ENCODE measurements around the gene MRPL49.
"Not testable (repeated sequence)": the region's sequence is repeated elsewhere in the genome, so short reads cannot be mapped to it uniquely, and the experiment has no call there.

The MRPL49 gene

GRCh38 chr11:65117206-65118096, 4.7 kb upstream of the MRPL49 start, which contains the start of gene ZNHIT2:
Gene ZNHIT2 (minus strand): TSS chr11:65117701. CDS start chr11:65117653, 48 bp downstream.
- peak; percentile 96 for DNase-seq (ENCODE audit: low spot score)

DNA sequence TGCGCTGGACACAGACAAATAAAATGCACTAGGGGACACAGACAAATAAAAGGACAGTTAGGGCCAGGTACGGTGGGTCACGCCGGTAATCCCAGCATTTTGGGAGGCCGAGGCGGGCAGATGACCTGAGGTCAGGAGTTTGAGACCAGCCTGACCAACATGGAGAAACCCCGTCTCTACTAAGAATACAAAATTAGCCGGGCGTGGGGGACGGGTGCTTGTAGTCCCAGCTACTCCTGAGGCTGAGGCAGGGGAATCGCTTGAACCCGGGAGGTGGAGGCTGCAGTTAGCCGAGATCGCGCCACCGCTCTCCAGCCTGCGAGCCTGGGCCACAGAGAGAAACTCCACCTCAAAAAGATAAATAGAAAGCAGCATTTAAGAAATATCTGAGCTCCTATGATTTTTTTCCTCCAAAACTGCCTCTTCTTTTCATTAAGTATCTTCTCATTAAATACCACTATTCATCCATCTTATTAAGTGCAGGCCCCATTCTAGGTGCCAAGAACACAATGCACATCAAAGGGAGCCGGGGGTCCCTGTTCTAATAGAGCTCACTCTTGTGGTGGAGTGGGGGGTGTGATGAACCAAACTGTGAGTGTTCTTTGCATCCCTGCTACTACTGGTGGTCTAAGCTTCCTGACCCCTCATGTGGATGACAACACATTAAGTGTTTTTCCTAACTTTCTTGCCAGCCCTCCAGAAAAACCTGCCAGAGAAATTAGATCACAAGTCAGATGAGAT, 3.9 kb upstream of the MRPL49 start:
- DNase-seq (ENCODE audit: low spot score), result no peak

- DNase-seq (ENCODE audit: low spot score), result not testable (repeated sequence)
Observed at GRCh38 chr11:65118891-65119669, 3.0 kb upstream of the MRPL49 start.

- no peak for DNase-seq (ENCODE audit: low spot score)
Observed at GRCh38 chr11:65119670-65119995, 2.5 kb upstream of the MRPL49 start.

DNA sequence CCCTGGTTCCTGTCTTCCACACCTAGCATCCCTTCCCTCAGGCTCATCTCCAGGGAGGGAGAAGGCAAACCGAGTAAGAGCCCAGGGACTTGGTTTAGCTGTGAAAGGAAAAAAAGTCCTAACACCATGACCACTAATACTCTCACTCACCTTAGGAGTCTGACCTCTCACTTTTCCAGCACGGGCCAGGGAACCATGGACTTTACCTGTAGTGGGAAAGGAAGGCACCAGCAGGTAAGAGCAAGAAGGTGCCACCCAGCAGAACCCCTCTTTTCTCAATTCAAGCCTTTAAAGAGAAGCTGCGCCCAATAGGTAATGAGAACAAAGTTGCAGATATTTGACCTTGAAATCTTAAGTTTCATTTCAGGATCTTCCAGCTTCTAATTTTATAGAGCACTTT, 1.3 kb upstream of the MRPL49 start:
- no peak for DNase-seq (ENCODE audit: low spot score)

GRCh38 chr11:65121447-65121864, 665 bp upstream of the MRPL49 start:
- no peak for DNase-seq (ENCODE audit: low spot score)

DNA sequence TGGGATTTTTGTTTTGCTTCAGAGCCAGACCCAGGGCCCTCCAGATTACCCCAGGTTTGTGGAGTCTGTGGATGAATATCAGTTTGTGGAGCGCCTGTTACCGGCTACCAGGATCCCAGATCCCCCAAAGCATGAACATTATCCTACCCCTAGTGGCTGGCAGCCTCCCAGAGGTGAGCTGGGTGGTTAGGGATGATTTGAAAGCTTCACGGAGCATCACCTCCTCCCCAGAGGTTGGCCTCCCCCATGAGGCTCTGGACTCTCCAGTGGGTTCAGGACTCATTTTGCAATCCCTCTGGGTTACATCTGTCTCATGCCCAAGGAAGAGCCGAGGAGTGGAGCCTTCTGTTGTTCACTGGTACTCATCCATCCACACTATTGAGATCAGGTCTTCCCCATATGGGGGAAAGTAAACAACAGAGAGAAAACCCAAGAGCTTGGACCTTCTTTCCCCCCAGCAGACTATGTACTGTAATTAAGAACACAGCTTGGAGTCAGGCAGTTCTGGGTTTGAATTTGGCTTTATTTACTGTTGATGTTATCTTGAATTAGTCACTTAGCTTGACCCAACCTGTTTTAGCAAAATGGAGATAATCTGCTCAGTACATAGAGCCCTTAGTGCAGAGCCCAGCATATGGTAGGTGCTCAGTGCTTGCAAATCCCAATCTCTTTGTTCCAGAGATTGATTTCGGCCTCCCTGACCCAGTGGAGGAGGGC, 2.5 kb downstream of the MRPL49 start:
- no peak for DNase-seq (ENCODE audit: low spot score)

GRCh38 chr11:65125197-65126056, 3.3 kb downstream of the MRPL49 start:
- DNase-seq (ENCODE audit: low spot score), result no peak

DNA sequence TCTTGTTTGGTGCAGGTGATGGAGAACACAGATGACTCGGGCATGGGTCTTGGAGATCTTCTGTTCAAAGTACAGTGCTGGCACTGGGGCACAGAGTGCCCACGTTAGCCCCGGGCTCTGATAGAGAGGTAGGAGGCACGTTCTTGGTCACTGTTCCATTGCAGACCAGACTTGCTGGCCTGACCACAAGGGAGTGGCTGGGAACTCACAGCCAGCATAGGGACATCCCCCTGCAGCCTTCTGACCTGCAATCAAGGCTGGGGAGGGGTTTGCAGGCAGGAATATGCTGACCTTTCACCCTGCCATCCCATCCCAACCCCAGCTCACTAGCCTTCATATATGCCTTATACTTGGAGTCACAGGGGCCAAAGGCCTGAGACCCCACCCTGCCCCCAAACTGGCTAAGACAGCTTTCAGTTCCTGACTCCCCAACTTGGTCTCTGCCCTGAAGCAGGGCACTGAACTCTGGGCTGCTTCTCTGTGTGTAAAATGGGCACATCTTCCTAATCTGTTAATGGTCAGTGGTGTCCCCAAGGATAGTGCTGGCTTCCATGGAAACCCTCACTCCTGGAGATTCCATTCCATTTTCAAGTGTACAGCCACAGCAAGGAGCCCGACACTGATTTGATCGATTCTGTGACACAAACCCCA, 4.6 kb downstream of the MRPL49 start:
- no peak for DNase-seq (ENCODE audit: low spot score)

- DNase-seq (ENCODE audit: low spot score), result no peak
Observed at GRCh38 chr11:65127473-65128181, 5.5 kb downstream of the MRPL49 start.

DNA sequence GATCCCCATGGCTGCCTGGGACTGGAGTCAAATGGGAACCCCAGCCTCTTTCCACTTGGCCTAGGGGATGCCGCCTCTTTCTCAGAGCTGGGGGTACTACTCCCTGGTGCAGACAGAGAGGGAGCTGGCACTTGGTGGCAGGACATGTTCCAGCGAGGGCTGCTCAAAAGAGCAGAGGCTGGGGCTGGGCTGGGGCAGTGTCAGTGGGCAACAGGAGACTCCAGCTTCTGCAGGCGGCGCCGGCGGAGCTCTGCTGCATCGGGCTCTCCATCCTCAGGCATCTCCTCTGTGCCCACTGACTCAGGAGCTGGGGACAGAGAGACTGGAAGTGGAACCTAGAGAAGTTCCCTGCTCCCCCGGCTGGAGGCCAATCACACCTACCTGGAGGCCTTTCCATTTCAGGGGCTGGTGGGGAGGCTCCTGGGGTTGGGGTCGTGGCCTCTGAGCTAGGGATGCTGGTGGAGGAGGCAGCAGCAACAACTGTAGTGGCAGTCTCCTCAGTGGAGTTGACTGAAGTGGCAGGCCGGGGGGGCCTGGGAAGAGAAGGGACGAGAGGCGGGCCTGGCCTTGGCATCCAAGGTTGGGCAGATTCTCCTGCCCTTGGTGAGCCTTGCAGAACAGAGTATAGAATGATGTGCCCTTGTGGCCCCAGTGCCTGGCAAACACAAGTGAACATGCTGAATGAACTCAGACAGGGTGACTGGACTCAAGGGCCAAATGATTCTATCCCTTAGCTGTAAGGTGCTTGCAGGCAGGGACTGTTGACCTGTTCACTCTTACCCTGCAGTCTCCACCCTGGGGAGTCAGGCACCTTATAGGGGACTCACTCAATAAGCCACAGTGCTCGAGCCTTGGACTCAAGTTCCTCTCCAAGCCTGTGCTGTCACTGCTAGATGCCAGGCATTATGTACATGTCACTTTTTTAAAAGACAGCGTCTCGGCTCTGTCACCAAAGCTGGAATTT, 6.3 kb downstream of the MRPL49 start:
- DNase-seq (ENCODE audit: low spot score), result no peak

- no peak for DNase-seq (ENCODE audit: low spot score)
Observed at GRCh38 chr11:65129649-65130441, 7.7 kb downstream of the MRPL49 start.

DNA sequence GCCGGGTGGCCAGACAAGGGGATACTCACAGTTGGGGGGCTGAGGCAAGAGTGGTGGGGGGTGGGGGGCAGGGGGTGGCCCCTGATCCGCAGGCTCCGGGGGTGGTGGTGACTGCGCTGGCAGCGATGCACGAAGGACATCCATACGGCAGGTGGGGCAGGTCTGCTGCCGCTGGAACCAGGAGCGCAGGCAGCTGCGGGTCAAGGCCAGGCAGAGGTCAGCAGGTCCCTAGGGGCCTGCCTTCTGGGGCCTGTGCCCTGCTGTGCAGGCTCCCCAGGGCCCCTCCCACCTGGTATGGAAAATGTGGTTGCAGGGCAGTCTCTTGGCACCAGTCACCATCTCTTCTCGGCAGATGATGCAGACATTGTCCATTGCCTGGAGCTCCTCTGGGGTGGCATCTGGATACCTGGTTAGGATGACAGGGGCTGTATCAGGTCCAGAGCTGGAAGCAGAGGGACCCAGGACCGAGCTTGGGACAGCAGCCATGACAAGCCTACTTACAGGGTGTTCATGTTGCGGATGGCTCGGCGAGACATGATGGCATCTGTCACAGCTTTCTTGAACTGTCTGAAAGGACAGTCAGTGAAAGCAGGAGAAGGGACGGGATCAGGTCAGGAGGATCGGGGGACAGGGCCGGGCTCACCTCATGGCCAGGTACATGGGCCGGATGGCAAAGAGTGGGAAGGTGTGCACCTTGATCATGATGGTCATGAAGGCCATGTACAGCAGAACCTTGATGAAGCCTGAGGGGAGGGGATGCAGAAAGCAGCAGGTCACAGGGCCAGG, 8.7 kb downstream of the MRPL49 start:
- DNase-seq (ENCODE audit: low spot score), result no peak

GRCh38 chr11:65131417-65131776, 9.3 kb downstream of the MRPL49 start:
- no peak for DNase-seq (ENCODE audit: low spot score)

DNA sequence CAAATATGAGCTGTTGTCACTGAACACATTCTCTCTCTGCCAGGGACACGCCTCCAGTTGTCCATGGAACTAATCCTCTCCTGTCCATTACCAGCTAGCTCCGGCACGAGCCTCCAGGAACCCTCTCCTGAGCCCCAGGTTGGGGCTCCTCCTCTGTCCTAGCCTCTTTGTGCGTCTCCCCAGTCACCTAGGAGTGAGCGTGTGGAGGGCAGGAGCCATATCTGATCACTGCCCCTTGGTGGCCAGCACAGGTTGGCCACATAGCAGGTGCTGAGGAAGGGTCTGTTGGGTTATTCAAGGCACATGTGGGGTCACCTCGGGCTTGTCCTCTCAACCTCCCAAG, 9.7 kb downstream of the MRPL49 start:
- no peak for DNase-seq (ENCODE audit: low spot score)

DNA sequence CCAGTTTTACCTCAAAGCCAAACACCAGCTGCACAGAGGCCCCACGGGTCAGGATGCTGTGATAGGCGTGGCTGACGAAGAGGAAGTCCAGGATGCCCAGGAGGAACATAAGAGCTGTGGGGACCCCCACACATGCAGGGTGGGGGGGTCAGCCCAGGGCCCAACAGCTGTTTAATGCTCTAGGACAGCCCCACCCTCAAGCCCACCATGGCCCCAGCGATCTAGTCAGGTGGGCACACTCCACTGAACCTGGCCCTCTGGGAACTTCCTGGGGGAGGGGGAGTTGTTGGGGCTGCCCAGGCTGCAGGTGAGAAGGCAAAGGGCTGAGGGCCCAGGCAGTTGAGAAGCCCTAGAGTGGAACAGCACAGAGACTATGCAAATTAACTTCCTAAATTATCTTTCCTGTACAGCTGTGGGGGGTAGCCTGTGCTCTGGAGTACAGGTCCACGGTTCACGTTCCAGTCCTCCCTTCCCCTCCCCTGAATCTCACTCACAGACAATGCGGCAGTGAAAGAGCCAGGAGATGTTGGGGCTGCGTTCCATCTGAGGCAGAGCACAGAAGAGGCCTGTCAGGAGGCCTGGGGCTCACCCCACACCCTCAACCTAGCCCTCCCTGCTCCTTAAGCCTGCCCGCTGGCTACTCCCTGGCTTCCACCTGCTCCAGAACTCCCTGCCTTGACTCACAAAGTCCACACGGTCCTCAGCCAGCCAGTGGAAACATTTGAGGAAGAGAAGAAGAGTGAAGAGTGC, 10.3 kb downstream of the MRPL49 start:
- DNase-seq (ENCODE audit: low spot score), result no peak

All from AG08396 (cell line).